HEK293 (cell line): ENCODE data around the gene SLC48A1.

ENCODE experiments used
- CTCF ChIA-PET: fragments of 350-600 bp; formaldehyde crosslinking; extraction: SDS; loops from one replicate; lab custom pipeline; 2021; ENCODE audit warnings: antibody characterized with exemption; lab: Yijun Ruan, JAX
- POLR2A ChIA-PET: fragments of 300-600 bp; formaldehyde crosslinking; extraction: SDS; loops from one replicate; lab custom pipeline; 2020; ENCODE audit warnings: antibody characterized with exemption, inconsistent platforms; lab: Yijun Ruan, JAX
- H3K27ac ChIP-seq: fragments of 200-500 bp; sonication (Bioruptor generic); 2 replicates; pipeline ENCODE4 v1.5.1; 2014; ENCODE audit warnings: low read depth, low read length, control low read depth, inconsistent platforms; ENCODE audit errors: extremely low read depth
- H3K36me3 ChIP-seq, 2 experiments: fragments of 200-500 bp in 1 of 2; sonication (Bioruptor generic) in 1 of 2; 1 replicate in 1 of 2; 2 replicates in 1 of 2; pipeline ENCODE4 v1.5.1; 2014 to 2017; ENCODE audit warnings: inconsistent platforms in 2 of 2, low read length in 2 of 2; ENCODE audit not compliant: control insufficient read depth in 2 of 2, insufficient read depth in 1 of 2
- H3K4me1 ChIP-seq: fragments of 200-500 bp; sonication (Bioruptor generic); 2 replicates; pipeline ENCODE4 v1.5.1; 2014; ENCODE audit warnings: mild to moderate bottlenecking, low read length, inconsistent platforms; ENCODE audit not compliant: control insufficient read depth, insufficient read depth
- H3K4me3 ChIP-seq: 2 replicates; pipeline ENCODE4 v1.5.1; 2011; ENCODE audit warnings: low read depth, mild to moderate bottlenecking, control low read depth, low read length, moderate library complexity
- H3K9me3 ChIP-seq: fragments of 200-500 bp; sonication (Bioruptor generic); 2 replicates; pipeline ENCODE4 v1.5.1; 2014; ENCODE audit warnings: low read depth, low read length, inconsistent platforms; ENCODE audit not compliant: control insufficient read depth, insufficient read depth
- BCL11B ChIP-seq: fragments of 450-650 bp; formaldehyde crosslinking; IDR thresholded peaks from 2 replicates; pipeline ENCODE4 v1.5.1; 2016; ENCODE audit warnings: low read depth, missing biosample characterization, missing genetic modification characterization
- GLI4 ChIP-seq: fragments of 450-650 bp; formaldehyde crosslinking; IDR thresholded peaks from 2 replicates; pipeline ENCODE4 v1.5.1; 2016; ENCODE audit warnings: missing biosample characterization, missing genetic modification characterization
- GLIS2 ChIP-seq: fragments of 450-650 bp; formaldehyde crosslinking; IDR thresholded peaks from 2 replicates; pipeline ENCODE4 v1.5.1; 2016; ENCODE audit warnings: missing biosample characterization, missing genetic modification characterization
- IKZF3 ChIP-seq: fragments of 450-650 bp; IDR thresholded peaks from 2 replicates; pipeline ENCODE4 v1.5.0; 2018; ENCODE audit warnings: missing biosample characterization, mild to moderate bottlenecking, missing genetic modification characterization, moderate library complexity
- KLF16 ChIP-seq: fragments of 450-650 bp; formaldehyde crosslinking; IDR thresholded peaks from 2 replicates; pipeline ENCODE4 v1.5.1; 2017; ENCODE audit warnings: missing biosample characterization, missing genetic modification characterization
- MYNN ChIP-seq: fragments of 450-650 bp; formaldehyde crosslinking; IDR thresholded peaks from 2 replicates; pipeline ENCODE4 v1.5.1; 2016; ENCODE audit warnings: missing biosample characterization, missing genetic modification characterization, borderline replicate concordance
- MZF1 ChIP-seq: fragments of 450-650 bp; formaldehyde crosslinking; IDR thresholded peaks from 2 replicates; pipeline ENCODE4 v1.5.1; 2017; ENCODE audit warnings: missing biosample characterization, missing genetic modification characterization, borderline replicate concordance
- SP2 ChIP-seq: fragments of 450-650 bp; formaldehyde crosslinking; IDR thresholded peaks from 2 replicates; pipeline ENCODE4 v1.5.1; 2016; ENCODE audit warnings: missing biosample characterization, missing genetic modification characterization
- SP3 ChIP-seq: fragments of 450-650 bp; formaldehyde crosslinking; IDR thresholded peaks from 2 replicates; pipeline ENCODE4 v1.5.1; 2016; ENCODE audit warnings: missing biosample characterization, missing genetic modification characterization
- YY1 ChIP-seq: fragments of 450-650 bp; formaldehyde crosslinking; IDR thresholded peaks from 2 replicates; pipeline ENCODE4 v1.5.1; 2018; ENCODE audit warnings: missing biosample characterization, missing genetic modification characterization
- ZBTB17 ChIP-seq: fragments of 450-650 bp; formaldehyde crosslinking; IDR thresholded peaks from 2 replicates; pipeline ENCODE4 v1.5.1; 2016; ENCODE audit warnings: missing biosample characterization, missing genetic modification characterization
- ZNF239 ChIP-seq: fragments of 450-650 bp; formaldehyde crosslinking; IDR thresholded peaks from 2 replicates; pipeline ENCODE4 v1.5.1; 2016; ENCODE audit warnings: missing biosample characterization, missing genetic modification characterization
- ZNF391 ChIP-seq: fragments of 450-650 bp; formaldehyde crosslinking; IDR thresholded peaks from 2 replicates; pipeline ENCODE4 v1.5.1; 2016; ENCODE audit warnings: low read depth, missing biosample characterization, missing genetic modification characterization, borderline replicate concordance
- ZNF600 ChIP-seq: fragments of 450-650 bp; formaldehyde crosslinking; IDR thresholded peaks from 2 replicates; pipeline ENCODE4 v1.5.1; 2016; ENCODE audit warnings: missing biosample characterization, missing genetic modification characterization
- TF ChIP-seq, protein P1 (sequence below): fragments of 450-650 bp; formaldehyde crosslinking; IDR thresholded peaks from 2 replicates; pipeline ENCODE4 v1.5.1; 2016; ENCODE audit warnings: missing biosample characterization, missing genetic modification characterization, borderline replicate concordance
- TF ChIP-seq, protein P2 (sequence below): fragments of 450-650 bp; formaldehyde crosslinking; IDR thresholded peaks from 2 replicates; pipeline ENCODE4 v1.5.1; 2016; ENCODE audit warnings: missing biosample characterization, missing genetic modification characterization
- TF ChIP-seq, protein P3 (sequence below): sonication (generic); formaldehyde crosslinking; IDR thresholded peaks from 2 replicates; pipeline ENCODE4 v1.8.1; 2022; ENCODE audit warnings: mild to moderate bottlenecking, moderate library complexity, missing genetic modification reagents
- TF ChIP-seq, protein P4 (sequence below): fragments of 450-650 bp; formaldehyde crosslinking; IDR thresholded peaks from 2 replicates; pipeline ENCODE4 v1.5.1; 2016; ENCODE audit warnings: missing biosample characterization, missing genetic modification characterization
- TF ChIP-seq, protein P5 (sequence below): fragments of 450-650 bp; IDR thresholded peaks from 2 replicates; pipeline ENCODE4 v1.5.1; 2018; ENCODE audit warnings: missing biosample characterization, missing genetic modification characterization
- TF ChIP-seq, protein P6 (sequence below): fragments of 450-650 bp; formaldehyde crosslinking; IDR thresholded peaks from 2 replicates; pipeline ENCODE4 v1.5.1; 2016; ENCODE audit warnings: missing biosample characterization, missing genetic modification characterization

SLC48A1 gene

DNA sequence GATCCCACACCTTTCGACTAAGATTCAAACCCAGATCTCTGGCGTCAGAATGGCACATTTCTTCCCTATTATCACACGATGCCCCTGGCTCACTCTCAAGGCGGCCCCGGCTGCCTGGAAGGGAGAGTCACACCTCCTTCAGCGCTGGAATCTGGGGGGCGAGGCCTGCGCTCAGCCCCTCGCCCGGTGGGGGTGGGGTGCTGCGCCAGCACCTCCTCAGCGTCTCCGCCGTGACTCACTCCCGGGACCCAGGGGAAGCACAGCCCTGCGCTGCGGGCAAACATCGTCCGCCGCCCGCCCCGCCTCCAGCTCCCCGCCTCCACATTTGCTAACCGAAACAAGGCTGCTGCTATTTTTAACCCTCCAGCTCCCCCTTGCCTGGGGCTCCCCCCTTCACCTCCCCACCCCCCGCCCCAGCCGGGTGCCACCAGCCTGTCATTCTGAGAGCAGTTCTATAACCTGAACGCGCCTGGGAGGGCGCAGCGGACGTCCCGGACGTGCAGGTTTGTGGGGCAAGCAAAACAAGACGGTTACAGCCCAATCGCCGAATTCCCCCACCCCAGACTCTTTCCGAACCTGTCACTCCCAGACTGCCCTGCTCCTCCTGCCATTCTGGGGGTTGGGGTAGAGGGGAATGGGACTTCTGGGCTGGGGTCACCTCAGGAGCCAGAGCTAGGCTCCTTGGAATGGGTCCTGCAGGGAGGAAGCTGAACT lies 39.9 kb downstream of the SLC48A1 start (continued):
- TF ChIP-seq ZNF239, result no peak
- TF ChIP-seq IKZF3 (tag by site-specific recombination), result peak; percentile 61
- TF ChIP-seq, protein P1, sequence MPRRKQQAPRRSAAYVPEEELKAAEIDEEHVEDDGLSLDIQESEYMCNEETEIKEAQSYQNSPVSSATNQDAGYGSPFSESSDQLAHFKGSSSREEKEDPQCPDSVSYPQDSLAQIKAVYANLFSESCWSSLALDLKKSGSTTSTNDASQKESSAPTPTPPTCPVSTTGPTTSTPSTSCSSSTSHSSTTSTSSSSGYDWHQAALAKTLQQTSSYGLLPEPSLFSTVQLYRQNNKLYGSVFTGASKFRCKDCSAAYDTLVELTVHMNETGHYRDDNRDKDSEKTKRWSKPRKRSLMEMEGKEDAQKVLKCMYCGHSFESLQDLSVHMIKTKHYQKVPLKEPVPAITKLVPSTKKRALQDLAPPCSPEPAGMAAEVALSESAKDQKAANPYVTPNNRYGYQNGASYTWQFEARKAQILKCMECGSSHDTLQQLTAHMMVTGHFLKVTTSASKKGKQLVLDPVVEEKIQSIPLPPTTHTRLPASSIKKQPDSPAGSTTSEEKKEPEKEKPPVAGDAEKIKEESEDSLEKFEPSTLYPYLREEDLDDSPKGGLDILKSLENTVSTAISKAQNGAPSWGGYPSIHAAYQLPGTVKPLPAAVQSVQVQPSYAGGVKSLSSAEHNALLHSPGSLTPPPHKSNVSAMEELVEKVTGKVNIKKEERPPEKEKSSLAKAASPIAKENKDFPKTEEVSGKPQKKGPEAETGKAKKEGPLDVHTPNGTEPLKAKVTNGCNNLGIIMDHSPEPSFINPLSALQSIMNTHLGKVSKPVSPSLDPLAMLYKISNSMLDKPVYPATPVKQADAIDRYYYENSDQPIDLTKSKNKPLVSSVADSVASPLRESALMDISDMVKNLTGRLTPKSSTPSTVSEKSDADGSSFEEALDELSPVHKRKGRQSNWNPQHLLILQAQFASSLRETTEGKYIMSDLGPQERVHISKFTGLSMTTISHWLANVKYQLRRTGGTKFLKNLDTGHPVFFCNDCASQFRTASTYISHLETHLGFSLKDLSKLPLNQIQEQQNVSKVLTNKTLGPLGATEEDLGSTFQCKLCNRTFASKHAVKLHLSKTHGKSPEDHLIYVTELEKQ, result no peak; the same call in 1 of the 2 replicates
- TF ChIP-seq, all 188 proteins: peak for 43

DNA sequence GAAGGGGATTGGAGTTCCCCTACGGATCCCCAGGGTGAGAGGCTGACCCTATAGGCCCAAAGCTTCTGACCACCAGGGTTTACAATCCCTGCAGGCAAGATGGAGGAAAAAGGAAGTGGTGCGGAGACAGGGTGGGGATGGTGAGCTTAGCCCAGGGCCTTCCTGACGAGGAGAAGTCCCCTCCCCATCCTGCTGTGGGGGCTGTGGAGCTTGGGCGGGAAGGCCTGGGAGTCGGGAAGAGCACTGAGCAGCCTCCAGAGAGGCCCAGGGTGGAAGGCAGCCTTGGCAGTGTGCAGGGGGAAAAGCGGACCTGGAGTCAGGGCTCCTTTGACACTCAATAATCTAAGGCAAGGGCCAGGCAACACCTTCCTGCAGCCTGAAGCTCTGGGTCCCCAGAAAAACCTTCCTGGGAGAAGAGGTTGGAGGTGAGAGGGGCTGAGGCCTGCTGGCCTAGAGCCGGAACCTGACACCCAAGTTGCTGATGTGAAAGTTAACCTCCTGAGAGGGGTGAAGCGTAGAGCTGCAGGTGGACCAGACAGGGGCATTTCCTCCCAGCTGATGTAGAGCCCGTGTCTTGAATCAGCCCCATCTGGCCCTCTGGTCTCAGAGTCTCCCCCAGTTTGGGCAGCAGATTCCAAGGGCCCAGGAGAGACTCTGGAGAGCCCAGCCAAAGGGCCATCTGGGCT lies 40.6 kb downstream of the SLC48A1 start:
- ChIA-PET CTCF (interaction anchor here (0.7 to 5.3 kb wide), 10 partner anchors 8 to 98 kb away, joined by 3 to 71 read pairs (median 4); no protein-coding TSS in a partner anchor), POLR2A (interaction anchor here (0.6 to 1.9 kb wide), 7 partner anchors 12 to 976 kb away, joined by 3 to 15 read pairs (median 4); no protein-coding TSS in a partner anchor)
- Histone ChIP-seq H3K27ac (peak overlapping the region; percentile 66), H3K4me3 (peak overlapping the region; percentile 27), H3K4me1 (peaks cover 22% of the 10 kb centered on the region), H3K36me3 (peaks cover 0 to 7% of the 10 kb centered on the region in 2 experiments; a peak in 1 of 3 replicates), H3K9me3 (no peaks in the 10 kb centered on the region)
- TF ChIP-seq GLIS2 (tag by site-specific recombination) (0 out of 2 replicates have a peak, but pooled peaks have one; percentile 13), BCL11B (tag by site-specific recombination) (no peak), MZF1 (tag by site-specific recombination) (peak; percentile 92), GLI4 (tag by site-specific recombination) (no peak), SP2 (tag by site-specific recombination) (peak; percentile 27; the same call in 1 of the 2 replicates), YY1 (no peak), ZNF600 (peak; percentile 68), ZNF391 (tag by site-specific recombination) (no peak), MYNN (no peak), SP3 (no peak), ZBTB17 (peak; percentile 71), KLF16 (tag by site-specific recombination) (no peak)
- TF ChIP-seq, protein P2, sequence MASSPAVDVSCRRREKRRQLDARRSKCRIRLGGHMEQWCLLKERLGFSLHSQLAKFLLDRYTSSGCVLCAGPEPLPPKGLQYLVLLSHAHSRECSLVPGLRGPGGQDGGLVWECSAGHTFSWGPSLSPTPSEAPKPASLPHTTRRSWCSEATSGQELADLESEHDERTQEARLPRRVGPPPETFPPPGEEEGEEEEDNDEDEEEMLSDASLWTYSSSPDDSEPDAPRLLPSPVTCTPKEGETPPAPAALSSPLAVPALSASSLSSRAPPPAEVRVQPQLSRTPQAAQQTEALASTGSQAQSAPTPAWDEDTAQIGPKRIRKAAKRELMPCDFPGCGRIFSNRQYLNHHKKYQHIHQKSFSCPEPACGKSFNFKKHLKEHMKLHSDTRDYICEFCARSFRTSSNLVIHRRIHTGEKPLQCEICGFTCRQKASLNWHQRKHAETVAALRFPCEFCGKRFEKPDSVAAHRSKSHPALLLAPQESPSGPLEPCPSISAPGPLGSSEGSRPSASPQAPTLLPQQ (tag by site-specific recombination), result no peak
- TF ChIP-seq, protein P3, sequence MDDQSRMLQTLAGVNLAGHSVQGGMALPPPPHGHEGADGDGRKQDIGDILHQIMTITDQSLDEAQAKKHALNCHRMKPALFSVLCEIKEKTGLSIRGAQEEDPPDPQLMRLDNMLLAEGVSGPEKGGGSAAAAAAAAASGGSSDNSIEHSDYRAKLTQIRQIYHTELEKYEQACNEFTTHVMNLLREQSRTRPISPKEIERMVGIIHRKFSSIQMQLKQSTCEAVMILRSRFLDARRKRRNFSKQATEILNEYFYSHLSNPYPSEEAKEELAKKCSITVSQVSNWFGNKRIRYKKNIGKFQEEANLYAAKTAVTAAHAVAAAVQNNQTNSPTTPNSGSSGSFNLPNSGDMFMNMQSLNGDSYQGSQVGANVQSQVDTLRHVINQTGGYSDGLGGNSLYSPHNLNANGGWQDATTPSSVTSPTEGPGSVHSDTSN (CRISPR knock-in tag), result no peak
- TF ChIP-seq, protein P4, sequence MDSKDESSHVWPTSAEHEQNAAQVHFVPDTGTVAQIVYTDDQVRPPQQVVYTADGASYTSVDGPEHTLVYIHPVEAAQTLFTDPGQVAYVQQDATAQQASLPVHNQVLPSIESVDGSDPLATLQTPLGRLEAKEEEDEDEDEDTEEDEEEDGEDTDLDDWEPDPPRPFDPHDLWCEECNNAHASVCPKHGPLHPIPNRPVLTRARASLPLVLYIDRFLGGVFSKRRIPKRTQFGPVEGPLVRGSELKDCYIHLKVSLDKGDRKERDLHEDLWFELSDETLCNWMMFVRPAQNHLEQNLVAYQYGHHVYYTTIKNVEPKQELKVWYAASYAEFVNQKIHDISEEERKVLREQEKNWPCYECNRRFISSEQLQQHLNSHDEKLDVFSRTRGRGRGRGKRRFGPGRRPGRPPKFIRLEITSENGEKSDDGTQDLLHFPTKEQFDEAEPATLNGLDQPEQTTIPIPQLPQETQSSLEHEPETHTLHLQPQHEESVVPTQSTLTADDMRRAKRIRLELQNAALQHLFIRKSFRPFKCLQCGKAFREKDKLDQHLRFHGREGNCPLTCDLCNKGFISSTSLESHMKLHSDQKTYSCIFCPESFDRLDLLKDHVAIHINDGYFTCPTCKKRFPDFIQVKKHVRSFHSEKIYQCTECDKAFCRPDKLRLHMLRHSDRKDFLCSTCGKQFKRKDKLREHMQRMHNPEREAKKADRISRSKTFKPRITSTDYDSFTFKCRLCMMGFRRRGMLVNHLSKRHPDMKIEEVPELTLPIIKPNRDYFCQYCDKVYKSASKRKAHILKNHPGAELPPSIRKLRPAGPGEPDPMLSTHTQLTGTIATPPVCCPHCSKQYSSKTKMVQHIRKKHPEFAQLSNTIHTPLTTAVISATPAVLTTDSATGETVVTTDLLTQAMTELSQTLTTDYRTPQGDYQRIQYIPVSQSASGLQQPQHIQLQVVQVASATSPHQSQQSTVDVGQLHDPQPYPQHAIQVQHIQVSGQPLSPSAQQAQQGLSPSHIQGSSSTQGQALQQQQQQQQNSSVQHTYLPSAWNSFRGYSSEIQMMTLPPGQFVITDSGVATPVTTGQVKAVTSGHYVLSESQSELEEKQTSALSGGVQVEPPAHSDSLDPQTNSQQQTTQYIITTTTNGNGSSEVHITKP (tag by site-specific recombination), result peak; percentile 66; the same call in 1 of the 2 replicates
- TF ChIP-seq, protein P5, sequence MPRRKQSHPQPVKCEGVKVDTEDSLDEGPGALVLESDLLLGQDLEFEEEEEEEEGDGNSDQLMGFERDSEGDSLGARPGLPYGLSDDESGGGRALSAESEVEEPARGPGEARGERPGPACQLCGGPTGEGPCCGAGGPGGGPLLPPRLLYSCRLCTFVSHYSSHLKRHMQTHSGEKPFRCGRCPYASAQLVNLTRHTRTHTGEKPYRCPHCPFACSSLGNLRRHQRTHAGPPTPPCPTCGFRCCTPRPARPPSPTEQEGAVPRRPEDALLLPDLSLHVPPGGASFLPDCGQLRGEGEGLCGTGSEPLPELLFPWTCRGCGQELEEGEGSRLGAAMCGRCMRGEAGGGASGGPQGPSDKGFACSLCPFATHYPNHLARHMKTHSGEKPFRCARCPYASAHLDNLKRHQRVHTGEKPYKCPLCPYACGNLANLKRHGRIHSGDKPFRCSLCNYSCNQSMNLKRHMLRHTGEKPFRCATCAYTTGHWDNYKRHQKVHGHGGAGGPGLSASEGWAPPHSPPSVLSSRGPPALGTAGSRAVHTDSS (tag by site-specific recombination), result no peak
- TF ChIP-seq, protein P6, sequence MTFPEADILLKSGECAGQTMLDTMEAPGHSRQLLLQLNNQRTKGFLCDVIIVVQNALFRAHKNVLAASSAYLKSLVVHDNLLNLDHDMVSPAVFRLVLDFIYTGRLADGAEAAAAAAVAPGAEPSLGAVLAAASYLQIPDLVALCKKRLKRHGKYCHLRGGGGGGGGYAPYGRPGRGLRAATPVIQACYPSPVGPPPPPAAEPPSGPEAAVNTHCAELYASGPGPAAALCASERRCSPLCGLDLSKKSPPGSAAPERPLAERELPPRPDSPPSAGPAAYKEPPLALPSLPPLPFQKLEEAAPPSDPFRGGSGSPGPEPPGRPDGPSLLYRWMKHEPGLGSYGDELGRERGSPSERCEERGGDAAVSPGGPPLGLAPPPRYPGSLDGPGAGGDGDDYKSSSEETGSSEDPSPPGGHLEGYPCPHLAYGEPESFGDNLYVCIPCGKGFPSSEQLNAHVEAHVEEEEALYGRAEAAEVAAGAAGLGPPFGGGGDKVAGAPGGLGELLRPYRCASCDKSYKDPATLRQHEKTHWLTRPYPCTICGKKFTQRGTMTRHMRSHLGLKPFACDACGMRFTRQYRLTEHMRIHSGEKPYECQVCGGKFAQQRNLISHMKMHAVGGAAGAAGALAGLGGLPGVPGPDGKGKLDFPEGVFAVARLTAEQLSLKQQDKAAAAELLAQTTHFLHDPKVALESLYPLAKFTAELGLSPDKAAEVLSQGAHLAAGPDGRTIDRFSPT (tag by site-specific recombination), result no peak
